Fibroblast of villous mesenchyme (primary cell): ENCODE measurements around the gene P2RY6. TPM values are rescaled to one million over a fixed set of nuclear protein-coding genes. Genes with fewer than 3 reads are reported as not detected.

Experiments used
- DNase-seq: peaks from one replicate; pipeline ENCODE4 v3.0.0-alpha.2; 2010; ENCODE audit warnings: low read depth
- H3K4me3 ChIP-seq: 2 replicates; pipeline ENCODE4 v1.5.1; 2011; ENCODE audit warnings: low read depth, mild to moderate bottlenecking, low read length
- total RNA-seq: library from RNA; depleted of rRNA; stranded (reverse); fragments of >200 nt; gene quantifications from 2 replicates; pipeline ENCODE4 v1.2.3, GENCODE V29; 2012
- TF ChIP-seq, protein P1 (sequence below): IDR thresholded peaks from 2 replicates; pipeline ENCODE4 v1.5.1; 2012; ENCODE audit warnings: low read depth, mild to moderate bottlenecking, low read length; ENCODE audit not compliant: insufficient read depth

P2RY6 gene
- total RNA-seq, 1 donor, result not detected

DNA sequence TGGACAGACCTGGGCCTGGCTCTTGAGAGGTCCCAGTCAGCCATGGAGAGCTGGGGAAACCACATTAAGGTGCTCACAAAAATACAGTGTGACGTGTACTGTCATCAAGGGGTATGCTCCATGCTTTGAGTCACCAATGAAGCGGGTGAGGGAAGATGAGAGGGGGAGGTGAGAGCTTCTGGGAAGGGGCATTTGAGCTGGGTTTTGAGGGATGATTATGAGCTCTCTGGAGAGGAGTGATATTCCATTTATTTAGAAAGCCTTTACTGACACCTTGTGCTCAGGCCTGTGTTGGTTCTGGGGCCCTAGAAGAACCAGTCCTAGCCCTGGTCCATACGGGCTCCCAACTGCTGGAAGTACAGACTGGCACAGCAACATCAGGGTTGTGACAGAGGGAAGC, 25.6 kb downstream of the P2RY6 start:
- H3K4me3 ChIP-seq, result no peak overlapping the region
- DNase-seq, result no peak
- TF ChIP-seq, protein P1, sequence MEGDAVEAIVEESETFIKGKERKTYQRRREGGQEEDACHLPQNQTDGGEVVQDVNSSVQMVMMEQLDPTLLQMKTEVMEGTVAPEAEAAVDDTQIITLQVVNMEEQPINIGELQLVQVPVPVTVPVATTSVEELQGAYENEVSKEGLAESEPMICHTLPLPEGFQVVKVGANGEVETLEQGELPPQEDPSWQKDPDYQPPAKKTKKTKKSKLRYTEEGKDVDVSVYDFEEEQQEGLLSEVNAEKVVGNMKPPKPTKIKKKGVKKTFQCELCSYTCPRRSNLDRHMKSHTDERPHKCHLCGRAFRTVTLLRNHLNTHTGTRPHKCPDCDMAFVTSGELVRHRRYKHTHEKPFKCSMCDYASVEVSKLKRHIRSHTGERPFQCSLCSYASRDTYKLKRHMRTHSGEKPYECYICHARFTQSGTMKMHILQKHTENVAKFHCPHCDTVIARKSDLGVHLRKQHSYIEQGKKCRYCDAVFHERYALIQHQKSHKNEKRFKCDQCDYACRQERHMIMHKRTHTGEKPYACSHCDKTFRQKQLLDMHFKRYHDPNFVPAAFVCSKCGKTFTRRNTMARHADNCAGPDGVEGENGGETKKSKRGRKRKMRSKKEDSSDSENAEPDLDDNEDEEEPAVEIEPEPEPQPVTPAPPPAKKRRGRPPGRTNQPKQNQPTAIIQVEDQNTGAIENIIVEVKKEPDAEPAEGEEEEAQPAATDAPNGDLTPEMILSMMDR, result no peak

DNA sequence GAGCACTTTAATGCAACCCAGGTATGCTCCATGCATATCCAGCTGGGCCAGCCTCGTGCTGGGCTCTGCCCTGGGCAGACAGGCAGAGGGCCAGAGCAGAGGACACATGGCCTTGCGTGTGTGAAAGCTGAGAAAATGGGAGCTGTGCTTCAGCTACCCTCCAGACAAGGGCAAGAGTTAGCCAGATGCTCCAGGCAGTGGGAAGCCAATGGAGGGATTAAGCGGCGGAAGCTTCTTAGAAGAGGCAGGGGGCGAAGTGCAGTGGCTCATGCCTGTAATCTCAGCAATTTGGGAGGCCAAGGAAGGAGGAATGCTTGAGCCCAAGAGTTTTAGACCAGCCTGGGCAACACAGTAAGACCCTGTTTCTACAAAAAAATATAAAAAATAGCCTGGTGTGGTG, 26.1 kb downstream of the P2RY6 start:
- DNase-seq, result no peak
- H3K4me3 ChIP-seq, result no peak overlapping the region
- TF ChIP-seq, protein P1, result no peak

DNA sequence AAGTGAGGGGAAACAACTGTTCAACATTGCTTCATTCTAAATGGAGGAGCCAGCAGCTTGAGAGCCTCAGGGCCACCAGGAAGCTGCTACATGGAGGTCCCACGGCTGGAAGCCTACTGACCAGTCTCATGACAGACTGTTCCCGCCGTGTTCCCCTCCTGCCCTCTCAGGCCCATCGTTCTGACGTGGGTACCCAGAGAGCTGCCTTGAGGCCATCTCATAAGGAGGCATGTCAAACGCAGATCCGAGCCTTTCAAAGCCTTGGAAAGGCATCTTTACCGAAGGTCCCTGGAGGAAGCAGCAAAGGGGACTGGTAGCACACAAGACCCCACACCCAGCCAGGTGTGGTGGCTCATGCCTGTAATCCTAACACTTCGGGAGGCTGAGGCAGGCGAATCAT, 27.6 kb downstream of the P2RY6 start:
- TF ChIP-seq, protein P1, result no peak

DNA sequence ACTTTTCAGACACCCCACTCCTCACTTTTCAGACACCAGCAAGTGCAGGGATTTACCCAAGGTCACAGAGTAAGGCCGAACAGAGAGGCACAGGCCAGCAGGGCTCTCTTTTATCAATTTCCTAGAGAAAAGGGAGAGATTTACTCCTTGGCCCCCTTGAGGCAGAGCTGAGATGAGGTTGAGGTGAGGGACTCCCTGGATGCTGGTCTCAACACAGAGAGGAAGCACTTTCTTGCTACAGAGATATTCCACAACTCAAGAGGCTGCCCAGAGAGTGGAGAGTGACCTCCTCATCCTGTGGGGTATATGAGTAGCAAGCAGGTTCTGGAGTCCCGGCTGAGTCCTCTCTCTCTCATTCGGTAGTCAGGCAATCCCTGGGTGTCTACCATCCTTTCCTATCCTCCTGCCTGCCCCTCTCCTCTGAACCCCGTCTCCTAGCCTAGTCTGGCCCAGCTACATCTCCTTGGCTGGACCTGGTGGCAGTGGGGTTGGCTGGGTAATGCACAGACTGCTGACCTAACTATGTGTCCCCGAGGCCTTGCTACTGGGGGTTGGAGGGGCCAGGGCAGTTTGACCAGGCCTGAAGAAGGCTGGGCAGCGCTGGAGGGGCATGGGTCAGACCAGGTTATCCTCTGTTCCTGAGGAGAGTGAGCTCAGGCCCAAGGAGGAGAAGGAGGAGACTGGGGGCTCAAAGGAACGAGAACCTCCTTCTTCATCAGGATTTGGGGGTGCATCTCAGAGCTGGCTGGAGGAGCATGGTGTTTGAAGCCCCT, 34.1 kb downstream of the P2RY6 start:
- no peak for DNase-seq
- TF ChIP-seq, protein P1, result peak; percentile 18
- H3K4me3 ChIP-seq, result no peak overlapping the region

More for the DNA sequence above, 27.6 kb downstream of the P2RY6 start:
- no peak overlapping the region for H3K4me3 ChIP-seq
- no peak for DNase-seq

DNA sequence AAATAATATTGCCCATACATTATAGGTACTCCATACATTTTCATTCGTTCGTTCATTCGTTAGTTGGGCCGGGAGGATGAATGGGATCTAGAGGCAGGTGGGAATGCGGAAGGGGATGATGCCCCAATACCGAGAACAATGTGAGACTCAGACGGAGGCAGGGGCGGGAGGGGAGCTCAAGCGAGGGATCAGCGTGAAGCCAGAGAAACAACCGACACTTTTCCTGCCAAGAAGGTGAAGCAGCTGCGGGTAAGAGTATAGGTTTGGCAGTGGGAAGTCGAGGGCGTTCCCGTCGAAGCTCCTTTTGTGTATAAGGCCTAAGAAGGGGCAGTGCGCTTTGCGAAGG, 34.8 kb downstream of the P2RY6 start:
- peak overlapping the region; percentile 52 for H3K4me3 ChIP-seq
- no peak for DNase-seq
- TF ChIP-seq, protein P1, result no peak

DNA sequence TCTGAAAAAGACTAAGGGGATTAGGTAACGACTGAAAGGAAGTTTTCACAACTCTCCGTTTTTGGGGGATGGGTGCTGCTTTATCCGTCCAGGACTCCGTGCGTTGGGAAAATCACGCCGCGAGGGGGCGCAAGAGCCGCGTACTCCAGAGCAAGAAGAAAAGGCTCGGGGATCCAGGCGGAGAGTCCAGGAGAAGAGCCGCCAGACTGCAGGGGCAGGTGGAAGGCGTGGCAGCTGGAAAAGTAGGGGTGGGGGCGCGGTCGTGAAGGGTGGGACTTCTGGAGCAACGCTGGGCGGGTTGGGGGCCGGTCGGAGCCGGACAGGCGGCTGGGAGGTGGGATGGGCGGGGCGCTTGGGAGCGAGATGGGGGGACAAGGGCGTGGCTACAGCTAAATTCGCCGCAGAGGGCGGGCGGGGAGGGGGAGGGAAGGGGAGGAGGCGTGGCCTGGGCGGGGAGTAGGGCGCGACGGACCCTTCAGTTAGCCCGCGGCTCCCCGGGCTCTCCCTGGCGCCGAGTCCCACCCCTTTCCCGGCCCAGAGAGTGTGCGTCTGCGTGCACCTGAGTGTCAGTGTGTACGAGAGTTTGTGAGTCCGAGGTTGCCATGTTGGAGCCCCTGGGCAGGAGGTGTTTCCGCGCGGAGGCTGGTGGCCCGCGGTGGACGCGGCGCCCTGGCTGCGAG, 35.3 kb downstream of the P2RY6 start:
- peak; percentile 100 for DNase-seq
- TF ChIP-seq, protein P1, result peak; percentile 83
- H3K4me3 ChIP-seq, result peak overlapping the region; percentile 81
